GM23338 (cell line): ENCODE measurements around the gene POLR1E. TPM values are rescaled to one million over a fixed set of nuclear protein-coding genes. Genes with fewer than 3 reads are reported as not detected.

Experiments
- ATAC-seq: fragments of 200-7000 bp; cut with Tn5 transposase; 3 replicates; pipeline ENCODE4 v1.9.1; 2020
- DNase-seq: peaks from one replicate; pipeline ENCODE4 v3.0.0-alpha.2; 2015; ENCODE audit warnings: low spot score
- H2AFZ ChIP-seq: fragments of 200-600 bp; sonication (generic); 2 replicates; pipeline ENCODE4 v1.8.0; 2016; ENCODE audit warnings: antibody characterized with exemption, mild to moderate bottlenecking, moderate library complexity
- H3F3A ChIP-seq: fragments of 200-600 bp; sonication (generic); replicated peaks from 2 replicates; pipeline ENCODE4 v1.8.0; 2017; ENCODE audit warnings: antibody characterized with exemption, mixed run types, low read depth
- H3K27ac ChIP-seq: fragments of 200-600 bp; sonication (generic); 2 replicates; pipeline ENCODE4 v1.6.1; 2016; ENCODE audit warnings: low read depth
- H3K27me3 ChIP-seq: fragments of 200-600 bp; sonication (generic); 2 replicates; pipeline ENCODE4 v1.8.0; 2016; ENCODE audit warnings: mild to moderate bottlenecking, mixed run types, moderate library complexity; ENCODE audit not compliant: insufficient read depth
- H3K36me3 ChIP-seq: fragments of 200-600 bp; sonication (generic); 2 replicates; pipeline ENCODE4 v1.8.0; 2016; ENCODE audit warnings: mild to moderate bottlenecking; ENCODE audit not compliant: insufficient read depth
- H3K4me1 ChIP-seq: fragments of 200-600 bp; sonication (generic); 2 replicates; pipeline ENCODE4 v1.8.0; 2016; ENCODE audit warnings: mild to moderate bottlenecking, moderate library complexity; ENCODE audit not compliant: insufficient read depth
- H3K4me2 ChIP-seq: fragments of 200-600 bp; sonication (generic); 2 replicates; pipeline ENCODE4 v1.7.1; 2017; ENCODE audit warnings: mixed run types
- H3K4me3 ChIP-seq: fragments of 200-600 bp; sonication (generic); 2 replicates; pipeline ENCODE4 v1.6.1; 2016; ENCODE audit warnings: mixed run types
- H3K79me2 ChIP-seq: fragments of 200-600 bp; sonication (generic); replicated peaks from 2 replicates; pipeline ENCODE4 v1.8.0; 2017; ENCODE audit warnings: mild to moderate bottlenecking; ENCODE audit not compliant: insufficient read depth
- H3K9me2 ChIP-seq: fragments of 200-600 bp; sonication (generic); 2 replicates; pipeline ENCODE4 v1.8.0; 2017; ENCODE audit not compliant: insufficient read depth
- H4K20me1 ChIP-seq: fragments of 200-600 bp; sonication (generic); replicated peaks from 2 replicates; pipeline ENCODE4 v1.8.0; 2017; ENCODE audit warnings: mild to moderate bottlenecking; ENCODE audit not compliant: insufficient read depth
- H3K27ac Mint-ChIP-seq: 2 replicates; pipeline ENCODE4 v1.8.0; 2020; ENCODE audit warnings: inconsistent platforms, mild to moderate bottlenecking, moderate library complexity, mixed read lengths
- H3K27me3 Mint-ChIP-seq: 3 replicates; pipeline ENCODE4 v1.8.0; 2022; ENCODE audit warnings: low read depth, mild to moderate bottlenecking, moderate library complexity, mixed read lengths, inconsistent platforms; ENCODE audit not compliant: insufficient read depth, poor library complexity
- H3K36me3 Mint-ChIP-seq: 3 replicates; pipeline ENCODE4 v1.8.0; 2021; ENCODE audit warnings: low read depth, mild to moderate bottlenecking, inconsistent platforms, moderate library complexity, mixed read lengths
- H3K4me1 Mint-ChIP-seq: 3 replicates; pipeline ENCODE4 v1.8.0; 2020; ENCODE audit warnings: mild to moderate bottlenecking, inconsistent platforms, mixed read lengths
- H3K4me3 Mint-ChIP-seq: 3 replicates; pipeline ENCODE4 v1.8.0; 2021; ENCODE audit warnings: moderate library complexity, mild to moderate bottlenecking, inconsistent platforms, mixed read lengths
- H3K9me3 Mint-ChIP-seq: 3 replicates; pipeline ENCODE4 v1.8.0; 2020; ENCODE audit warnings: moderate library complexity, mild to moderate bottlenecking, inconsistent platforms, mixed read lengths
- CTCF ChIP-seq, 2 experiments: fragments of 200-600 bp in 1 of 2; sonication (generic) in 1 of 2; conservative IDR thresholded peaks; 2 replicates each; pipeline versions ENCODE4 v1.5.1 to v1.6.1; 2016 to 2017; ENCODE audit warnings: antibody characterized with exemption in 2 of 2, low read depth in 2 of 2, mild to moderate bottlenecking in 2 of 2, moderate library complexity in 1 of 2
- JUNB ChIP-seq: IDR thresholded peaks from one replicate; pipeline ENCODE4 v1.6.1; 2016; ENCODE audit warnings: antibody characterized with exemption; ENCODE audit not compliant: unreplicated experiment
- ZNF114 ChIP-seq: fragments of 250-450 bp; sonication (Bioruptor Pico); IDR thresholded peaks from 2 replicates; pipeline ENCODE4 v1.5.0; 2020; ENCODE audit warnings: mild to moderate bottlenecking, moderate library complexity
- ZNF462 ChIP-seq: fragments of 250-450 bp; sonication (Bioruptor Pico); IDR thresholded peaks from 2 replicates; pipeline ENCODE4 v1.5.0; 2020; ENCODE audit warnings: mild to moderate bottlenecking, moderate library complexity
- polyA plus RNA-seq: library from polyadenylated mRNA; unstranded; fragments of >200 nt; fragmentation: Nextera tagmentation; extraction: Ambion mirVana; gene quantifications from 2 replicates; pipeline ENCODE4 v1.2.1, GENCODE V29; 2016
- total RNA-seq: library from RNA; depleted of rRNA; stranded (reverse); fragments of >200 nt; shearing (Covaris generic); gene quantifications from 2 replicates; pipeline ENCODE4 v1.2.3, GENCODE V29; 2014

POLR1E gene
- total and polyA plus RNA-seq, 2 experiments from 2014 or later: 19.2 to 45.5 TPM

GRCh38 chr9:37522971-37523370 is 37.2 kb downstream of the POLR1E start (continued):
- TF ChIP-seq ZNF462 (CRISPR knock-in tag): no peak
- no peak for TF ChIP-seq JUNB
- no peak for TF ChIP-seq CTCF (conservative IDR thresholded peaks at IDR 0.05; ENCODE audit: low read depth in 2 of 2)
- TF ChIP-seq ZNF114: no peak

GRCh38 chr9:37523916-37524315 is 38.2 kb downstream of the POLR1E start:
- Histone ChIP-seq H3K36me3 (no peaks in the 10 kb centered on the region), H4K20me1 (no peaks in the 10 kb centered on the region)

More at GRCh38 chr9:37523916-37524315, 38.2 kb downstream of the POLR1E start:
- H3K4me3 Mint-ChIP-seq: no peak overlapping the region
- ATAC-seq: no peak
- no peaks in the 10 kb centered on the region for H3K9me3 Mint-ChIP-seq
- Histone ChIP-seq H3K27me3 (no peaks in the 10 kb centered on the region), H3F3A (no peaks in the 10 kb centered on the region), H3K4me3 (no peak overlapping the region), H3K4me1 (no peaks in the 10 kb centered on the region), H2AFZ (no peak overlapping the region), H3K79me2 (no peaks in the 10 kb centered on the region), H3K4me2 (no peak overlapping the region), H3K27ac (no peak overlapping the region), H3K9me2 (no peaks in the 10 kb centered on the region)
- no peak overlapping the region for H3K27ac Mint-ChIP-seq
- TF ChIP-seq ZNF114 (no peak), CTCF (conservative IDR thresholded peaks at IDR 0.05; ENCODE audit: low read depth in 2 of 2) (no peak), JUNB (no peak)
- H3K4me1 Mint-ChIP-seq: no peaks in the 10 kb centered on the region
- peaks cover 6% of the 10 kb centered on the region for H3K27me3 Mint-ChIP-seq
- peaks cover 44% of the 10 kb centered on the region for H3K36me3 Mint-ChIP-seq
- no peak for DNase-seq
